ENCODE data around the gene BRWD1.
"Not testable (repeated sequence)": the region's sequence is repeated elsewhere in the genome, so short reads cannot be mapped to it uniquely, and the experiment has no call there.

BRWD1 gene

GRCh38 chr21:39281207-39281606, 32.2 kb downstream of the BRWD1 start:
- no peak for DNase-seq

- DNase-seq, result no peak
These were observed 43.8 kb downstream of the BRWD1 start for GRCh38 chr21:39269620-39270019.

DNA sequence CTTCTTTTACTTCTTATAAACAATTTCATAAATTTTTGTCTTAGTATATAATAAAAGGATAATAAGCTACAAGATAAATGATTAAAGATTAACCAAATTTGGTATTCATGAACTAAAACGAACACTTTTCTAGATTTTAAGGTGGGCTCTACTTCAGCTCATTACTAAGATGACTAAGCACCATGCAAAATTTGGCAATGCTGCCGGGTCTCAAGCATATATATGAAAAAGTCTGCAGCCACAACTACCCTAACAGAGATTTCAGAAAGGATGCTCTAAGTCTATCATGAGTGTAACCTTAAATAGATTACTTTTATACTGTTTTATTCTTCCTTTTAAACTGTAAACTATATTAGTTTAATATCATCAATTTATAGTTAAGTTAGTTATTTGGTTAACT, 47.8 kb downstream of the BRWD1 start:
- DNase-seq, result no peak

GRCh38 chr21:39263372-39263771, 50.1 kb downstream of the BRWD1 start:
- DNase-seq, result no peak

DNA sequence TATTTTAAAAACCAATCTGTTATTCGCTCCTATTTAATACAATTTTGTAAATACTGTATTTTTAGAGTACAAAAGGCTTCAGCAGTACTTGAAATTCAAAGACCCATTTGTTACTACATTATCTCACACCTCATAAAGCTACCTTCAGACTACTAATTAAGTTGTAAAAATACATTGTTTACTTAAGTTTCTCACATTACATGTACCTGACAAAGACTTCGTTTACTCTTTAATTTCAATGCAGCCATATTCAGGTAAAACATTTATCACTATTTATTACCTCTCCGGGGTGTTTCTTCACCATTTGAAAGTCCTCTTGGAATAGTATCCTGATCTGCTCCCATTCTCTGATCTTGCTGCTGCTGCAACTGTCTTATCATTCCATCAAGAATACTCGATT, 55.2 kb downstream of the BRWD1 start:
- DNase-seq, result no peak

DNA sequence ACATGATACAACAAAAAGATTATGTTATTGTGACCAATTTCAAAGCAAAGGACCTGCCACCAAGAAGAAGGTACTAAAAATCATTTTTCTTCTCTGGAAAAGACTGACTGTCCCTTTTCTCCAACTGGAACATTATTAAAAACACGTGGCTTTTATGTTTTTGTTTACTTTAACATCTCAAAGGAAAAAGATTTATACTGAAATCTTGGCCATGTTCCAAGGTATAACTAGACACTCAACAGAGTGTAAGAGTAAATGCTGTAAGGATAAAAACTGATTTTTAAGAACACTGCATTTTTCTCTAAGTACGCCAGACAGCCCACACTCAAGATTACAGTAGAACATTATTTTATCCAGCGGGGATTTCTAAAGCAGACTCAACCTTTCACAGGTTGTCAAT, 62.1 kb downstream of the BRWD1 start:
- DNase-seq, result no peak

GRCh38 chr21:39238275-39238674, 75.2 kb downstream of the BRWD1 start:
- DNase-seq, result no peak

DNA sequence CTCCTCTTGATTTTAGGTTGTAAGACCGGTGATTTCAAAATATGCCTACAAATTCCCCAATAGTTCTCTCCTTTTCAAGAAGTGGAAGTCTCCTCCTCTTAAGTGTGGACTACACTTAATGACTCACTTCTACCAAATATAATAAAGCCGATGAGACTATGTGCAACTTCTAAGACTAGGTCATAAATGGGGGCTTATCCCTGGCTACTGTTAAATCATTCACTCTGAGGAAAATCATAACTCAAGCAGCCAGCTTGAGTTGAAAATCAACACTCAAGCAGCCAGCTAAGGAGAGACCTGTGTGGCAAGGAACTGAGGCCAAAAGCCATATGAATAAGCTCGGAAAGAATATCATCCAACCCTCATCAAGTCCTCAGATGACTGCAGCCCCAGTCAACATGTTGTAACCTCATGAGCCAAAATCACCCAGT, 80.6 kb downstream of the BRWD1 start:
- no peak for DNase-seq

GRCh38 chr21:39224930-39225329, 88.5 kb downstream of the BRWD1 start:
- DNase-seq, result no peak

DNA sequence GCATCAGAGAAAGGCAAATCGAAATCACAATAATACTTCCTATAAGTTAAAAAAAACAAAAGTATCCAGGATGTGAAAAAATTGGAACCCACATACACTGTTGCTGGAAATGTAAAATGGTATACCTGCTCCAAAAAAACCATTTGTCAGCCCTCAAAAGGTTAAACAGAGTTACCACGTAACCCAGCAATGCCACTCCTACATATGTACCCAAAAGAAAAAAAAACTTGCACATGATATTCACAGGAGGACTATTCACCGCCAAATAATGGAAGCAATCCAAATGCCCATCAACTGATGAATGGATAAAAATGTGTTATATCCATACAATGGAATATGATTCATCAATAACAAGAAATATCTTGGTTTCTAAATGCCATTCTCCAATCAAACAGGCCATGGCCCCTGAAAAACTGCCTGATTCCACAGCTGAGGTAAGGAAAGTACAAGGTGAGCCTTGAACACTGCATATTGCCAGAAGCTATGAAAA, 91.4 kb downstream of the BRWD1 start:
- no peak for DNase-seq

- DNase-seq, result no peak
These were observed 92.0 kb downstream of the BRWD1 start for GRCh38 chr21:39221282-39221996.

- DNase-seq, result not testable (repeated sequence)
These were observed 92.6 kb downstream of the BRWD1 start for GRCh38 chr21:39220875-39221274.

- DNase-seq, result no peak
These were observed 93.3 kb downstream of the BRWD1 start for GRCh38 chr21:39220150-39220549.

- no peak for DNase-seq
These were observed 95.4 kb downstream of the BRWD1 start for GRCh38 chr21:39218082-39218409.

DNA sequence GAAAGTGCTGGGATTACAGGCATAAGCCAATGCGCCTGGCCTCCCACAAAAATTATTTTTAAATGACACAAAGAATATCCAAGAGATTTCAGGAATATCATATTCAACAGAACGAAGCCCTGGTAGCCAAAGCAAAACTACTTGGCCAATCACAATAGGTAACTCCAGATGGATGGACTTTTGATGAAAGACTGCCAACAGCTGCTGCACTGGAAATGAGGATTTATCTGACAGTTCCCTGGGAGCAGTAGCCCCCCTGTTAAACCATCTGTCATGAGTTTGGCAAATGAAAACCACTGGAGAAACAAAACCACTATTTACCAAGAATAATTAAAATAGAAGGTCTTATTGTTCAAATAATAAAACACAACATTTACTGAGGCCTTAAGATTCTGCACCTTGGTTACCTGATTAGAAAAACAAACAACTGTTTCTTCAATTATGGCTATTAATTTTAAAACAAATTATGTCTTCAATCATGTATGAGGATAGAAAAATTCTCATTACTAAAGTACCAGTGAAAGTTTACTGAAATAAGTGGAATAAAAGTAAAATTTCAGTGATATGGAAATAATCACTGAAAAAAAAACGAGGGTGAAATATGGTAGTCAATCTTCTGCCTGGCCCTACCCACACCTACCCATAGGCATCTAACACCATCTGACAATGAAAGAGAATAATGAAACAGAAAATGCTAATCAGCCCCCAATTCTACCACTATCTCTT, 95.9 kb downstream of the BRWD1 start:
- DNase-seq, result no peak

DNA sequence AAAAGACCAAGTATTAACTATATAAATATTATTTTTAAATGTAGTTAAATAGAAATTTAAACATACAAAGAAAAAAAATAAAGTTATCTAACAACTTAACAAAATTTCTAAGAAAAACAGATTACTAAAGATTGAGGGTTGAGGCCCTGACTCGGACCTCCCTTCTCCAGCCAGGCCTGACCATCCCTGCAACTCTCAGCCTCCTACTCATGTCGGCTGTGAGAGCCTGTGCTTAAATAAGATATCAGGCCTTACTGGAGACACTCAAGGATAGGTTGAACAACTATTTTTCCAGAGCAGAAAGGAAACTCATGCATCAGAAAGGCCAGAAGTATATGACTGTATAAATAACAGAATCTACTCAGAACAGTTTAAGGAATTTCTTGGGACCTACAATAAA, 97.1 kb downstream of the BRWD1 start:
- no peak for DNase-seq

DNA sequence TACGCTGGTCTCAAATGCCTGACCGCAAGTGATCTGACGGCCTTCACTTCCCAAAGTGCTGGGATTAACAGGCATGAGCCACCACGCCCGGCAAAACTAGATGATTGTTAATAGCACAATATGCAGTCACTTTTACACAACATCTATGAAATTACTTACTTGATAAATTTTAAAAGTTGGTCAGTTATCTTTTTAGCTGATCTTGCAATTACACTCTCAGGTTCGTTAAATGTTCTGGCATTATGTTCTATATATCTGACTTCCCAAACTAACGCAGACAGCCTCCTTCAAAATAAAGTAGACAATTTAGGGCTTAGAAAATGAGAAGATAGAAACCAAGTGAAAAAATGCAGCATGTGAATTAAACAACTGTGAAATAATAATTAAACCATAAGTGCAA, 98.4 kb downstream of the BRWD1 start:
- no peak for DNase-seq

- DNase-seq, result no peak
These were observed 104.1 kb downstream of the BRWD1 start for GRCh38 chr21:39209334-39209688.

DNA sequence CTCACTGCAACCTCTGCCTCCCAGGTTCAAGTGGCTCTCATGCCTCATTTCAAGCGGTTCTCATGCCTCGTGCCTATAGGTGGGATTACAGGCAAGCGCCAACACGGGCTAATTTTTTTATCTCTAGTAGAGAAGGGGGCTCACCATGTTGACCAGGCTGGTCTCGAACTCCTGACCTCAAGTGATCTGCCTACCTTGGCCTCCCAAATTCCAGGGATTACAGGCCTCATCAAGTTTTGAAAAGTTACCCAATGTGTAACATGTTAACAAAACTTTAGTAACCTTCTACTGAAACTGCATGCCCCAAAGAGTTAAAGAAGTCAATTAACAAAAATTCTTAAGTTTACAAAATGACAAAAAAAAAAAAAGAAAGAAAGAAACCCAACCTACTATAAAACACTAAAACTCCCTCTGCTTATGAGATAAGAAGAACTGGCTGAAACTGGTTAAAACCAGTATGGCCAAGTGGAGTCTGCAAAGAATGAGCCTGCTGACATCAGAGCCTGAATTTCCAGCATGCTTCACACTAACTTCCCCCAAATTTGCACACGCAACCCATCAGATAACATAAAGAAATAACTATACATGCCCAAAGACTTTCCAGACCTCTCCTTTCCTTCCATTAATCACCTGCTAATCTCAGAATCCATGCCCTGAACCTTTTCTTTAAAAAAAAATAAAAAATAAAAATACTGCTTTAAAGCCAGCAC, 104.7 kb downstream of the BRWD1 start:
- DNase-seq, result no peak

DNA sequence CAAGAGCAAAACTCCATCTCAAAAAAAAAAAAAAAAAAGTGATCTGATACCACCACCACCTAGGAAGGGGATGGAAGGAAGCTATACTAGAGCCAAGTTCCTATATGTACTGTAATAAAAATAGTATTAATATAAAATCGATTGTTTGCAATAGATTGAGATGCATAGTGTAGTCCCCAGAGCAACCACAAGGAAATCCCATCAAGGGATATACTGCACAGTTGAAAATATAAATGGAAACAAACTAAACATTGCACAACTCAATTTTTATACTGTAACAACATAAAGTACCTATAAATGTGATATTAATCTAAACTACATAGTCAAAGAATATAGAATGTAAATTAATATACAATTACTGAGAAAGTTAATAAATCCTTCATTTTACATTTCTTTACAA, 109.3 kb downstream of the BRWD1 start:
- no peak for DNase-seq

DNA sequence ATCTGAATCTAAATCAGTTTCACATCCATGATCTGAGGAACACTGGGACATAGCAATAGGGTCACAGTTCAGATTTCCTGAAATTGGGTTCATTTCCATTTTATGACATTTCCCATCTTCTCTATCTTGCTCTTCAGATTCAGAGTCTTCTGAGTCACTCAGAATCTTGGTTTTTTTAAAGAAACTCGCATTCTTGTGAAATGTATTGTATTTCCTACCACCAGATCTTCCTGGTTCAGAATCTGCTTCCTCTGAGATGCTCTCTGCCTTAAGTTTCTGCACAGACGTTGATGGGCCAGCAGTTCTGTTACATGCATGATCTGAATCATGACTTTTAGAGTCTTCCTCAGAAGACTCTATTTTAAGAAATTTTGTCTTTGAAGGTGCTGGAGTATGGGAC, 114.6 kb downstream of the BRWD1 start:
- DNase-seq, result no peak

DNA sequence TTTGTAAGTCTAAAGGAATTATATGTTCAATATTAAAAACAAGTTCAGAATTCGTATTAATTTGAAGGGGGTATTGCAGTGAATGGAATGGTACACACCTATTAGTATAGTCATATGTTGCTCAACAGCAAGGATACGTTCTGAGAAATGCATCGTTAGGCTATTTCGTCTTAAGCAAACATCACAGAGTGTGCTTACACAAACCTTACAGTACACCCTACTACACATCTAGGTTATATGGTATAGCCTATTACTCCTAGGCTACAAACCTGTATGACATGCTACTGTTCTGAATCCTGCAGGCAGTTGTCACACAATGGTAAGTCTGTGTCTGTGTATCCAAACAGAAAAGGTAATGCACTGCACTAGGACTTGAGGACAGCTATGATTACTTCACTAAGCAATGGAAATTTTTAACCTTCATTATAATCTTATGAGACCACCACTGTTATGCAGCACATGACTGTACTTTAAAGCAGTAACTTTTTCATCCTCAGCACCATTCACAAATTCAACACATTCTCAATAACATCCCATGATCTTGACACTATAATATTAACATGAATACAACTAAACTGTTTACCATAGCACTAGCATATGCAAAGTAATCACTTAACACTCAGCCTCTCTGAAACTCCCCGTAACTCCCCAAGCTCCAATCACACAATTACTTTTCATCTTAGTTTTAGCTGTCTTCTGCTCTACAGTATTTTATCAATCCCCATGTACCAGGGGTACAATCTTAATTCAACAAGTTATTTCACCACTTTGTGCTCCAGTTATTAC, 115.8 kb downstream of the BRWD1 start:
- DNase-seq, result no peak

- DNase-seq, result no peak
These were observed 116.6 kb downstream of the BRWD1 start for GRCh38 chr21:39196838-39197237.
